H54 (cell line): ENCODE measurements around the gene TSEN54.

ENCODE experiments used
- DNase-seq: peaks from one replicate; pipeline ENCODE4 v3.0.0; 2011; ENCODE audit warnings: low spot score, mixed read lengths; ENCODE audit not compliant: insufficient read length
- FAIRE-seq: peaks from 3 replicates; lab custom pipeline; 2011; peaks lifted over from hg19 to GRCh38; lab: Jason Lieb, UNC
- POLR2A ChIP-seq: IDR thresholded peaks from 2 replicates; pipeline ENCODE4 v1.6.1; 2011; ENCODE audit warnings: low read depth, mild to moderate bottlenecking, low read length

Gene TSEN54

GRCh38 chr17:75557075-75557851 lies 40.9 kb downstream of the TSEN54 start:
- no peak for TF ChIP-seq POLR2A
- DNase-seq (peak; percentile 89), FAIRE-seq (no peak)

GRCh38 chr17:75557852-75558665 lies 41.7 kb downstream of the TSEN54 start:
- DNase-seq (no peak), FAIRE-seq (no peak)
- TF ChIP-seq POLR2A: no peak

DNA sequence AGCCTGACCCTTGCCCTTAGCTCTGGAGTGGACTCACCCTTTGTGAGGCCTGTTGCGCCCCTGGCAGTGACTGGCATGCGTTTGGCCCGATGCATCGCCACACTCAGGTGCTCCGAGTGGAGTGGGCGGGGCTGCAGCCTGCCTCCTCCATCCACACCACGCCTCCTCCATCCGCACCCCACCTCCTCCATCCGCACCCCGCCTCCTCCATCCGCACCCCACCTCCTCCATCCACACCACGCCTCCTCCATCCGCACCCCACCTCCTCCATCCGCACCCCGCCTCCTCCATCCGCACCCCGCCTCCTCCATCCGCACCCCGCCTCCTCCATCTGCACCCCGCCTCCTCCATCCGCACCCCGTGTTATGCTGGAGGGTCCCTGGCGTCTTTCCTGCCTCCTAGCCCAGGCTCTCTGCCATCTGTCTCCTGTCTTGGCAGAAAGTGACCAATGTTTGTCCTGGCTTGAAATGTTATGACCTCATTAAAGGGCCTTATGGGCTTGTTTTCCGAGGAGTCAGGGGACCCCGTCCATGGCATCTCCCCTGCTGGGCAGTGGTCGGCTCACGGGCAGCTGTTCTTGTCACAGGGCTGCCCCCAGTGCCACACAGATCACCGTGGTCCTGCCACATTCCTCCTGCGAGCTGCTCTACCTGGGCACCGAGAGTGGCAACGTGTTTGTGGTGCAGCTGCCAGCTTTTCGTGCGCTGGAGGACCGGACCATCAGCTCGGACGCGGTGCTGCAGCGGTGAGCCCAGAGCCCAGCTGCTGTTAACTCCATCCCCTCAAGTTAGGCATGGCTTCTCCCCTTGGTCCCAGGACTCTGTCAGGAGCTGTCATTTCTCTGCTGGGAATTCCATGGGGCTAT lies 42.6 kb downstream of the TSEN54 start:
- DNase-seq (no peak), FAIRE-seq (no peak)
- TF ChIP-seq POLR2A: no peak

DNA sequence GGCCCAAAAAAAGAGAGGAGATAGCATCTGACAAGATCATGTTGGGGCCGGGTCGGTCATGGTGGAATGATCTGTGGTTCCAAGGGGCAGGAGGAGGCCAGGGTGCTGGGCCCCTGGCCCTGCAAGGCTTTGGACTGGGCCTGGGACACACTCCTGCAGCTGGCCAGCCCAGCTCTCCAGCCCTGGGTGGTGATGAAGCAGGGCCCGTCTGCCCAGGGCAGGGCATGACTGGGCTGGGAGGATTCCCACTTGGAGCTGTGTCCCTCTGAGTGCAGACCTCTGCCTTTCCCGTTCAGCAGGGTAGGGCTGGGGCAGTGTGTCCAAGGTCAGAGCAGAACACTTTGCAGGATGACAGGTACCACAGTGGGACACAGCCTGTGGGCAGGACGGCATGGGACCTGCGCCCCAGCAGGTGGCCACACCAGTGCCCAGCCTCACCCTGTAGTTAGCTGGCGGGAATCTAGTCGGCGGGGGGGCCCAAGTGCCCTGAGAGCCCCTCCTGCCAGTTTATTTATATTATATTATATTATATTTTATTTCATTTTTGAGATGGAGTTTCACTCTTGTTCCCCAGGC lies 43.7 kb downstream of the TSEN54 start:
- no peak for FAIRE-seq
- no peak for DNase-seq
- TF ChIP-seq POLR2A: no peak

GRCh38 chr17:75561927-75562603 lies 45.7 kb downstream of the TSEN54 start:
- DNase-seq (no peak), FAIRE-seq (no peak)
- no peak for TF ChIP-seq POLR2A

DNA sequence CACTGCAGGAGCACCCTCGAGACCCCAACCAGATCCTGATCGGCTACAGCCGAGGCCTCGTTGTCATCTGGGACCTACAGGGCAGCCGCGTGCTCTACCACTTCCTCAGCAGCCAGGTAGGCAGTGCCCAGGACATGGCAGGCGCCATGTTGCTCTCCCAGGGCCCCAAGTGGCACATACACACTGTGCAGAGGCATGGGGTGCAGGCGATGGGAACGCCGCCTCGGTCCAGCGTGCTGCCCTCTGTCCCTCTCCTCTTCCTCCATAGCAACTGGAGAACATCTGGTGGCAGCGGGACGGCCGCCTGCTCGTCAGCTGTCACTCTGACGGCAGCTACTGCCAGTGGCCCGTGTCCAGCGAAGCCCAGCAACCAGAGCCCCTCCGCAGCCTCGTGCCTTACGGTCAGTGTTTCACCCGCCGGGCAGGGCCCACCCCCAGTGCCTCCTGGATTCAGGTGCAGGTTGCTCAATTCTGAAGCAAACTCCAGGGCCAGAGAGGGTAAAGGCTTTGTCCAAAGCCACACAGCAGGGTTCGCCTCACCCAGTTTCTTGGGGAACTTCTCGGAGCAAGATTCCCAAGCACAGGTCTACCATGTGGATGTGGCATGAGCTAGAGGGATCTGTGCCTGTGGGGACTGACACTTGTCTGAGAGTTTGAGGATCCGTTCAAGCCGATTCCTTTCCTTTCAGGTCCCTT lies 46.9 kb downstream of the TSEN54 start:
- FAIRE-seq (no peak), DNase-seq (no peak)
- no peak for TF ChIP-seq POLR2A

GRCh38 chr17:75564195-75564594 lies 47.9 kb downstream of the TSEN54 start:
- FAIRE-seq: no peak
- no peak for TF ChIP-seq POLR2A
- DNase-seq: no peak

- peak; percentile 98 for DNase-seq
- no peak for TF ChIP-seq POLR2A
- FAIRE-seq: peak; percentile 33
These were observed 48.7 kb downstream of the TSEN54 start for GRCh38 chr17:75565066-75565465.

DNA sequence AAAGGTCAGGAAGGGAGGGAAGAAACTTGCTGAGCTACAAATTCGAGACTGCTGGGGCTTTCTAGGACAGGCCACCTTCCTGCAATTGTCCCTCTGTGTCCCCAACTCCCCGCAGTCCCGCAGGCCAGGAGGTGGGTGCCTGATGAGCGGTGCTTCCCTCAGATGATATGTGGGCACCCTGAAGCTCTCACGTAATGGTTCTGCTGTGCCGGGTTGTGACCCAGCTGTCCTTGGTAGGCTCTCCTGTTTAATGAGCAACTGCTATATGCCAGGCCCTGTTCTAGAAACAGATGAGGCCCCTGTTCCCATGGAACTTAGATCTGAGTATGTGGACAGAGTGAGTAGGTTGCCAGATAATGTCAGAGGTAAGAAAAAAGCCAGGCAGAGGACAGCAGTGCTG lies 49.3 kb downstream of the TSEN54 start:
- FAIRE-seq (no peak), DNase-seq (no peak)

DNA sequence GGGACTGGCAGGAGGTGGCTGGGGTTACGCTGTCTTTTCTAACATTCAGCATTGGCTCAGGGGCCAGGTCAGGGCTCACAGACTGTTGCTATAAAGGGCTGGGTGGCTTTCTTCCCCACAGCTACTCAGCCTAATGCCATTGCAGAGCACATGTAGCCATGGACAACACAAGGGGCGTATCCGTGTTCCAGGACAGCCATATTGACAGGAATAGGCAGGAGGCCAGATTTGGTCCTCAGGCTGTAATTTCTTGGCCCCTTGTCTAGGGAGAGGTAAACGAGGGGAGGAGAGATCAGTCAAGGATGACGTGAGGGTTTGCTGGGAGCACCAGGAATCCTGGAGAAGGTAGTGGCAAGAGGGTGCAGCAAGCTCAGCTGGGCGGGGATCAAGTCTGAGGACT lies 50.1 kb downstream of the TSEN54 start:
- TF ChIP-seq POLR2A: no peak
- FAIRE-seq (no peak), DNase-seq (no peak)

More for the DNA sequence above, 49.3 kb downstream of the TSEN54 start:
- TF ChIP-seq POLR2A: no peak

DNA sequence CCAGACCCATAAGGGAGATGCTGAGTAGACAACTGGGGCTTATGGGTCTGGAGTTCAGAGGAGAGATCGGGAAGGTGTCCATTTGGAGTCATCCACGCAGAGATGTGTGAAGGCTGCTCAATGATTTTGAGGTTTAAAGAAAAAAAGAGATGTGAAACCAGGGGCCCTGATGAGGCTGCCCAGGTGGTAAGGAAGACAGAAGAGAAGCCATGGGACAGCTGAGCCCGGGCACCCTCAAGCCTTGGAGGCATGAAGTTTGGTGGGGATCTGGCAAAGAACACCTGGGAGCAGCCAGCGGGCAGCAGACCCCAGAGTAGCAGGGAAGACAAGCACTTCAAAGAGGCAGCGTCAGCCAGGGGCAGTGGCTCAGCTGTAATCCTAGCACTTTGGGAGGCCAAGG lies 50.5 kb downstream of the TSEN54 start:
- DNase-seq (no peak), FAIRE-seq (no peak)

More for the DNA sequence above, 50.5 kb downstream of the TSEN54 start:
- TF ChIP-seq POLR2A: no peak
